Smooth muscle cell of the pulmonary artery (primary cell): ENCODE measurements around the gene OR2L2. TPM values are rescaled to one million over a fixed set of nuclear protein-coding genes. Genes with fewer than 3 reads are reported as not detected.

Source experiments
- total RNA-seq: library from RNA; depleted of rRNA; stranded (reverse); fragments of >200 nt; gene quantifications from 2 replicates; pipeline ENCODE4 v1.2.3, GENCODE V29; 2014

The OR2L2 gene, protein sequence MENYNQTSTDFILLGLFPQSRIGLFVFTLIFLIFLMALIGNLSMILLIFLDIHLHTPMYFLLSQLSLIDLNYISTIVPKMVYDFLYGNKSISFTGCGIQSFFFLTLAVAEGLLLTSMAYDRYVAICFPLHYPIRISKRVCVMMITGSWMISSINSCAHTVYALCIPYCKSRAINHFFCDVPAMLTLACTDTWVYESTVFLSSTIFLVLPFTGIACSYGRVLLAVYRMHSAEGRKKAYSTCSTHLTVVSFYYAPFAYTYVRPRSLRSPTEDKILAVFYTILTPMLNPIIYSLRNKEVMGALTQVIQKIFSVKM
- total RNA-seq: not detected in 2 replicates

DNA sequence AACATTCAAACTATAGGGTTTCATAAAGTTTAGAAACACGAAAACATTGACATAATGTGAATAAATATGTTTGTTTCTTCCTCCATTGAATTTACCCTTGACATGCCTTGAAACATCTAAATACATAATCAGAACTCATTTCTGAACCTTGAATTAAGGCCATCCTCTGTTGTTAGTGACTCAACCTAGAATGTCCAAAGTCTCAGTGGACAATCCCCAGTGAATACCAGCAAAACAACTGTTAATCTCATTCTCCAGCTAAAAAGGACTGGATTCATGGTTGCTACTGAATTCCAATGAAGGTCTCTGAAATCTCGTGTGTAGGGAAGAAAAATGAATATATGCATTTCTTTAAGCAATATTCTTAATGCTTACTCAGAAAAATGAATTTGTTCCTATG lies at the start of gene OR2L2:
Gene OR2L2 (plus strand): TSS at position 301 of the 400 bp plus-strand sequence. CDS start 8,198 bp downstream, outside the sequence.

DNA sequence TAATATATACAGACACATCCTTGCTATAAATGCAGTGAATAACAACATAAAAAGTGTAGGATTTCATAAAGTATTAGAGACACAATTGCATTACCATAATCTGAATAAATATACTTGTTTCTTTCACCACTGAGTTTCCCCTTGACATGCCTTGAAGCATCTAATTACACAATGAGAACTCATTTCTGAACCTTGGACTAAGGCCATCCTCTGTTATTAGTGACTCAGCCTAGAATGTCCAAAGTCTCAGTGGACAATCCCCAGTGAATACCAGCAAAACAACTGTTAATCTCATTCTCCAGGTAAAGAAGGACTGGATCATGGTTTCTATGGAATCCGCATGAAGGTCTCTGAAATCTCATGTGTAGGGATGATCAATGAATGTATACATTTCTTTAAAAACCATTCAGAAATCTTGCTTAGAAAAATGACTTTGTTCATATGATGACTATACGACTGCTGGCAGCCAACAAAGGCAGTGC lies 16.6 kb upstream of the OR2L2 start, which contains the start of gene OR2L5:
Gene OR2L5 (plus strand): TSS at position 432 of the 482 bp plus-strand sequence. CDS start 8,288 bp downstream, outside the sequence.

DNA sequence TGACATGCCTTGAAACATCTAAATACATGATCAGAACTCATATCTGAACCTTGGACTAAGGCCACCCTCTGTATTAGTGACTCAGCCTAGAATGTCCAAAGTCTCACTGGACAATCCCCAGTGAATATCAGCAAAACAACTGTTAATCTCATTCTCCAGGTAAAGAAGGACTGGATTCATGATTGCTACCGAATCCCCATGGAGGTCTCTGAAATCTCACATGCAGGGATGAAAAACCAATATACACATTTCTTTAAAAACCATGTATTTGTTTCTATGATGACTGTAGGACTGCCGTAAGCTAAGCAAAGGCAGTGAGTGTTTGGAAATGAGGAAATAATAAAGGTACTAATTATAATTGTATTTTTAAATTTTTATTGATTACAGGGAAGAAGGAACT lies 16.7 kb downstream of the OR2L2 start, which contains the start of gene OR2L3:
Gene OR2L3 (plus strand): TSS at position 301 of the 400 bp plus-strand sequence. CDS start 13,846 bp downstream, outside the sequence.

Other genes with a start within 250 kb of the OR2L2 start
- gene OR14A16, start 206.0 kb upstream of the OR2L2 start, total RNA-seq: not detected in 2 replicates
- not detected in 2 replicates for gene OR11L1, start 188.2 kb upstream of the OR2L2 start, total RNA-seq
- 0.07 and 0.13 TPM in 2 replicates for gene TRIM58, start 172.9 kb upstream of the OR2L2 start, total RNA-seq
- gene OR2W3, start 134.5 kb upstream of the OR2L2 start, total RNA-seq: not detected in 2 replicates
- not detected in 2 replicates for gene OR2T8, start 109.8 kb upstream of the OR2L2 start, total RNA-seq
- gene OR2AJ1, start 105.2 kb upstream of the OR2L2 start, total RNA-seq: not detected in 2 replicates
- gene OR2L8, start 81.2 kb upstream of the OR2L2 start, total RNA-seq: not detected in 2 replicates
- not detected in 2 replicates for gene OR2AK2, start 64.8 kb upstream of the OR2L2 start, total RNA-seq
- not detected in 2 replicates for gene OR2L5, start 16.4 kb upstream of the OR2L2 start, total RNA-seq
- not detected in 2 replicates for gene OR2L3, start 16.8 kb downstream of the OR2L2 start, total RNA-seq
- gene OR2L13, start 65.1 kb downstream of the OR2L2 start, total RNA-seq: not detected in 2 replicates
- not detected in 2 replicates for gene OR2M5, start 115.1 kb downstream of the OR2L2 start, total RNA-seq
- gene OR2M2, start 144.8 kb downstream of the OR2L2 start, total RNA-seq: not detected in 2 replicates
- not detected in 2 replicates for gene OR2M3, start 167.2 kb downstream of the OR2L2 start, total RNA-seq
- not detected in 2 replicates for gene OR2M4, start 201.3 kb downstream of the OR2L2 start, total RNA-seq
- not detected in 2 replicates for gene OR2T33, start 247.9 kb downstream of the OR2L2 start, total RNA-seq